AG04450 (cell line): Measurements from ENCODE around the gene ATP8A2. TPM values are rescaled to one million over a fixed set of nuclear protein-coding genes. Genes with fewer than 3 reads are reported as not detected.

ENCODE experiments used
- CTCF ChIA-PET: fragments of 300-600, 350-600 bp; formaldehyde crosslinking; extraction: SDS; loops from one replicate; lab custom pipeline; 2022; ENCODE audit warnings: antibody characterized with exemption, inconsistent platforms; lab: Charles Lee
- POLR2A ChIA-PET: fragments of 350-600 bp; formaldehyde crosslinking; extraction: SDS; loops from one replicate; lab custom pipeline; 2021; ENCODE audit warnings: antibody characterized with exemption, inconsistent platforms; lab: Yijun Ruan, JAX
- DNase-seq: peaks from one replicate; pipeline ENCODE4 v3.0.0-alpha.2; 2011; ENCODE audit warnings: low read depth, low spot score
- H3K27ac ChIP-seq: one replicate; pipeline ENCODE4 v1.5.1; 2012; ENCODE audit warnings: low read depth, low read length, control low read depth
- H3K27me3 ChIP-seq: one replicate; pipeline ENCODE4 v1.6.0; 2012; ENCODE audit warnings: low read length; ENCODE audit not compliant: control insufficient read depth, insufficient read depth
- H3K4me3 ChIP-seq: 2 replicates; pipeline ENCODE4 v1.5.1; 2011; ENCODE audit warnings: mild to moderate bottlenecking, low read depth, low read length, control low read depth
- H3K9me3 ChIP-seq: 2 replicates; pipeline ENCODE4 v1.5.1; 2012; ENCODE audit warnings: low read length; ENCODE audit not compliant: control insufficient read depth, insufficient read depth
- CTCF ChIP-seq: IDR thresholded peaks from 2 replicates; pipeline ENCODE4 v1.5.1; 2011; ENCODE audit warnings: low read depth, low read length, control low read depth, inconsistent platforms
- polyA plus RNA-seq: library from polyadenylated mRNA; depleted of rRNA; stranded (reverse); fragments of >200 nt; gene quantifications from 2 replicates; pipeline ENCODE4 v1.2.3, GENCODE V29; 2011

The ATP8A2 gene
- polyA plus RNA-seq, 1 experiment = 0.19 TPM

GRCh38 chr13:25678398-25678797 lies 306.6 kb downstream of the ATP8A2 start:
- POLR2A ChIA-PET = no interaction called here
- Histone ChIP-seq H3K4me3 (no peak overlapping the region), H3K9me3 (no peaks in the 10 kb centered on the region), H3K27ac (no peak overlapping the region), H3K27me3 (no peaks in the 10 kb centered on the region)
- CTCF ChIA-PET = no interaction called here
- TF ChIP-seq CTCF = no peak
- no peak for DNase-seq

- H3K4me3 ChIP-seq = no peak overlapping the region
- H3K27me3 ChIP-seq = no peaks in the 10 kb centered on the region
- no peaks in the 10 kb centered on the region for H3K9me3 ChIP-seq
- DNase-seq = no peak
- CTCF ChIA-PET = no interaction called here
- TF ChIP-seq CTCF = no peak
- POLR2A ChIA-PET = no interaction called here
- no peak overlapping the region for H3K27ac ChIP-seq
Measured at GRCh38 chr13:25679159-25679558, 307.4 kb downstream of the ATP8A2 start.

- H3K27me3 ChIP-seq = no peaks in the 10 kb centered on the region
- ChIA-PET CTCF (no interaction called here), POLR2A (no interaction called here)
- no peak for DNase-seq
- no peaks in the 10 kb centered on the region for H3K9me3 ChIP-seq
- no peak overlapping the region for H3K27ac ChIP-seq
- no peak for TF ChIP-seq CTCF
- H3K4me3 ChIP-seq = no peak overlapping the region
Measured at GRCh38 chr13:25679936-25680335, 308.2 kb downstream of the ATP8A2 start.

- Histone ChIP-seq H3K27me3 (no peaks in the 10 kb centered on the region), H3K9me3 (no peaks in the 10 kb centered on the region), H3K27ac (no peak overlapping the region), H3K4me3 (no peak overlapping the region)
- no peak for DNase-seq
- TF ChIP-seq CTCF = no peak
- ChIA-PET POLR2A (no interaction called here), CTCF (no interaction called here)
Measured at GRCh38 chr13:25682276-25682675, 310.5 kb downstream of the ATP8A2 start.

- POLR2A ChIA-PET = no interaction called here
Measured at GRCh38 chr13:25683056-25683455, 311.3 kb downstream of the ATP8A2 start.

More at GRCh38 chr13:25683056-25683455, 311.3 kb downstream of the ATP8A2 start:
- no peak for DNase-seq
- Histone ChIP-seq H3K4me3 (no peak overlapping the region), H3K9me3 (no peaks in the 10 kb centered on the region), H3K27me3 (no peaks in the 10 kb centered on the region), H3K27ac (no peak overlapping the region)
- TF ChIP-seq CTCF = no peak
- CTCF ChIA-PET = no interaction called here
